IMR-90 (cell line): ENCODE measurements around the gene COPA.

Source experiments
- CHD1 ChIP-seq: IDR thresholded peaks from 2 replicates; pipeline ENCODE4 v1.6.1; 2012; ENCODE audit warnings: low read depth, low read length, improper control_type of control experiment
- CTCF ChIP-seq: conservative IDR thresholded peaks from 2 replicates; pipeline ENCODE4 v1.5.1; 2012; ENCODE audit warnings: mild to moderate bottlenecking, low read depth, low read length, improper control_type of control experiment
- MAZ ChIP-seq: IDR thresholded peaks from 2 replicates; pipeline ENCODE4 v1.6.1; 2012; ENCODE audit warnings: low read depth, mild to moderate bottlenecking, low read length, improper control_type of control experiment, moderate library complexity, borderline replicate concordance
- RFX5 ChIP-seq: IDR thresholded peaks from 2 replicates; pipeline ENCODE4 v1.8.0; 2012; ENCODE audit warnings: low read depth, mild to moderate bottlenecking, low read length, moderate library complexity

GRCh38 chr1:160277330-160277729 is 65.7 kb downstream of the COPA start:
- TF ChIP-seq RFX5 (no peak), CTCF (no peak), CHD1 (no peak), MAZ (no peak)
